Osteocyte (in vitro differentiated cells): ENCODE results near the gene HOATZ. TPM values are rescaled to one million over a fixed set of nuclear protein-coding genes. Genes with fewer than 3 reads are reported as not detected.

Experiments used
- DNase-seq: peaks from one replicate; pipeline ENCODE4 v3.0.0; 2021; ENCODE audit warnings: mixed read lengths; ENCODE audit not compliant: unreplicated experiment; ENCODE audit errors: extremely low spot score
- H3K27ac Mint-ChIP-seq: one replicate; pipeline ENCODE4 v1.8.0; 2021; ENCODE audit warnings: mild to moderate bottlenecking, mixed read lengths; ENCODE audit not compliant: unreplicated experiment
- H3K27me3 Mint-ChIP-seq: one replicate; pipeline ENCODE4 v1.8.0; 2021; ENCODE audit warnings: mixed read lengths; ENCODE audit not compliant: unreplicated experiment
- H3K36me3 Mint-ChIP-seq: one replicate; pipeline ENCODE4 v1.8.0; 2021; ENCODE audit warnings: mixed read lengths; ENCODE audit not compliant: unreplicated experiment
- H3K4me1 Mint-ChIP-seq: one replicate; pipeline ENCODE4 v1.8.0; 2021; ENCODE audit warnings: mixed read lengths; ENCODE audit not compliant: unreplicated experiment
- H3K4me3 Mint-ChIP-seq: one replicate; pipeline ENCODE4 v1.8.0; 2021; ENCODE audit warnings: mild to moderate bottlenecking, moderate library complexity, mixed read lengths; ENCODE audit not compliant: unreplicated experiment
- H3K9me3 Mint-ChIP-seq: one replicate; pipeline ENCODE4 v1.8.0; 2021; ENCODE audit warnings: mixed read lengths; ENCODE audit not compliant: unreplicated experiment
- total RNA-seq: library from RNA; stranded (reverse); gene quantifications from 2 replicates; pipeline ENCODE4 v1.2.1, GENCODE V29; 2021
- TF ChIP-seq, protein P1 (sequence below): fragments of 200-600 bp; sonication (generic); IDR thresholded peaks from 2 replicates; pipeline ENCODE4 v1.5.0; 2021; ENCODE audit warnings: antibody characterized with exemption, mild to moderate bottlenecking, moderate library complexity

Gene HOATZ
- total RNA-seq, 1 donor from 2014 or later: not detected

GRCh38 chr11:111572581-111572980, 58.0 kb downstream of the HOATZ start:
- Mint-ChIP-seq H3K36me3 (no peaks in the 10 kb centered on the region), H3K27ac (no peak overlapping the region), H3K4me3 (no peak overlapping the region), H3K9me3 (no peaks in the 10 kb centered on the region), H3K27me3 (no peaks in the 10 kb centered on the region), H3K4me1 (peaks cover 42% of the 10 kb centered on the region)
- DNase-seq: no peak
- TF ChIP-seq, protein P1, sequence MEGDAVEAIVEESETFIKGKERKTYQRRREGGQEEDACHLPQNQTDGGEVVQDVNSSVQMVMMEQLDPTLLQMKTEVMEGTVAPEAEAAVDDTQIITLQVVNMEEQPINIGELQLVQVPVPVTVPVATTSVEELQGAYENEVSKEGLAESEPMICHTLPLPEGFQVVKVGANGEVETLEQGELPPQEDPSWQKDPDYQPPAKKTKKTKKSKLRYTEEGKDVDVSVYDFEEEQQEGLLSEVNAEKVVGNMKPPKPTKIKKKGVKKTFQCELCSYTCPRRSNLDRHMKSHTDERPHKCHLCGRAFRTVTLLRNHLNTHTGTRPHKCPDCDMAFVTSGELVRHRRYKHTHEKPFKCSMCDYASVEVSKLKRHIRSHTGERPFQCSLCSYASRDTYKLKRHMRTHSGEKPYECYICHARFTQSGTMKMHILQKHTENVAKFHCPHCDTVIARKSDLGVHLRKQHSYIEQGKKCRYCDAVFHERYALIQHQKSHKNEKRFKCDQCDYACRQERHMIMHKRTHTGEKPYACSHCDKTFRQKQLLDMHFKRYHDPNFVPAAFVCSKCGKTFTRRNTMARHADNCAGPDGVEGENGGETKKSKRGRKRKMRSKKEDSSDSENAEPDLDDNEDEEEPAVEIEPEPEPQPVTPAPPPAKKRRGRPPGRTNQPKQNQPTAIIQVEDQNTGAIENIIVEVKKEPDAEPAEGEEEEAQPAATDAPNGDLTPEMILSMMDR: no peak

- no peak for DNase-seq
- Mint-ChIP-seq H3K36me3 (no peaks in the 10 kb centered on the region), H3K4me1 (peaks cover 42% of the 10 kb centered on the region), H3K27me3 (no peaks in the 10 kb centered on the region), H3K9me3 (no peaks in the 10 kb centered on the region), H3K4me3 (peak overlapping the region; percentile 63), H3K27ac (peak overlapping the region; percentile 79)
- TF ChIP-seq, protein P1: no peak
Observed at GRCh38 chr11:111573821-111574249, 59.3 kb downstream of the HOATZ start.

- no peak for DNase-seq
- peaks cover 41% of the 10 kb centered on the region for H3K4me1 Mint-ChIP-seq
- peak overlapping the region; percentile 63 for H3K4me3 Mint-ChIP-seq
- H3K36me3 Mint-ChIP-seq: no peaks in the 10 kb centered on the region
- no peaks in the 10 kb centered on the region for H3K9me3 Mint-ChIP-seq
- no peaks in the 10 kb centered on the region for H3K27me3 Mint-ChIP-seq
- TF ChIP-seq, protein P1: peak; percentile 19
- peak overlapping the region; percentile 79 for H3K27ac Mint-ChIP-seq
Observed at GRCh38 chr11:111574373-111575225, 60.0 kb downstream of the HOATZ start.

GRCh38 chr11:111575740-111576139, 61.2 kb downstream of the HOATZ start:
- H3K27me3 Mint-ChIP-seq: no peaks in the 10 kb centered on the region
- H3K27ac Mint-ChIP-seq: no peak overlapping the region
- H3K4me1 Mint-ChIP-seq: peaks cover 35% of the 10 kb centered on the region
- TF ChIP-seq, protein P1: no peak
- DNase-seq: no peak
- H3K9me3 Mint-ChIP-seq: no peaks in the 10 kb centered on the region
- no peak overlapping the region for H3K4me3 Mint-ChIP-seq
- no peaks in the 10 kb centered on the region for H3K36me3 Mint-ChIP-seq

GRCh38 chr11:111577821-111578220, 63.2 kb downstream of the HOATZ start:
- no peak overlapping the region for H3K27ac Mint-ChIP-seq
- DNase-seq: no peak
- TF ChIP-seq, protein P1: no peak
- H3K4me3 Mint-ChIP-seq: no peak overlapping the region
- H3K9me3 Mint-ChIP-seq: no peaks in the 10 kb centered on the region
- no peaks in the 10 kb centered on the region for H3K27me3 Mint-ChIP-seq
- no peaks in the 10 kb centered on the region for H3K36me3 Mint-ChIP-seq
- H3K4me1 Mint-ChIP-seq: peaks cover 30% of the 10 kb centered on the region
